Measurements from ENCODE around the gene LCN9. TPM values are rescaled to one million over a fixed set of nuclear protein-coding genes. Genes with fewer than 3 reads are reported as not detected.

LCN9 gene
- total and polyA plus RNA-seq, 2 experiments from 2014 or later: not detected

DNA sequence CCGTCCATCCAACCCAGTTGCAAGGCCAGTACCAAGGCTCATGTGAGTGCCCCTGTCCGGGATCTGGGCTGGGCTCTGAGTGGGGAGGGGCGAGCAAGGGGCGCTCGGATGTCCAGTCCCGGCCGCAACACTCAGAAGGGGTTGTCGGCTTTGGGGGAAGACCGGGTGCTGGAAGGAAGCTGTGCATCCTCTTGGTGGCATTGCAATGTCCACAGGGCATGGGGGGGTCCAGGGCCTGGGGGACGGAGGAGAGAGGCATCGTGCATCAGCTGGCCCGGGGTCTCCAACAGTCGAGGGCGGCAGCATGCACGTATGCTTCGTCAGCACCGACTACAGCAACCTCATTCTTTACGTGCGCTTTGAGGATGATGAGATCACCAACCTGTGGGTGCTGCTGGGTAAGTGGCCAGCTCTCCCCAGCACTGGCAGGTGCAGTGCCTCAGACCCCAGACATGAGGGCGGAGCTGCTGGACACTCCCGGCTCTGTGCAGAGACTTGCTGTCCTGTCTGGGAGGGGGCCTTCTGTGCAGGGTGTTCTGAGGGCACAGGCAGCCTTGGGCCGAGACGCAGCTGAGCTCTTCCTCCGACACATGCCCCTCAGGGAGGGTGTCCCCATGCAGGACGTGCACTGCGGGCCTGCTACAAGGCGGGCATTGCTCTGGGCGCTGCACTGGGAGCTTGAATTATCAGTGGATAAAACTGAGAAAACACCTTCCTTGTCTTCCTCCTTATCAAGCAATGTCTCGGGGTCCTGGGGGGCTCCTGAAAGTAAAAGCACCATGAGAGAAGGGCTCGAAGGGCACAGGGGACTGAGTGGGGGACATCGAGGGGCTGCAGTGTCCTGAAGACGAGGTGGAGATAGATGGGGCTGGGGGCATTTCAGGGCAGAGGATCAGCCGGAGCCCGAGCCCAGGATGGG, 46.2 kb upstream of the LCN9 start:
- ATAC-seq (no peak), DNase-seq (ENCODE audit: low spot score) (no peak)
- Mint-ChIP-seq H3K27ac (no peak overlapping the region), H3K9me3 (peaks cover 4% of the 10 kb centered on the region), H3K4me3 (no peak overlapping the region), H3K27me3 (ENCODE audit: insufficient read depth, low read depth, poor library complexity) (peaks cover 5% of the 10 kb centered on the region), H3K36me3 (ENCODE audit: low read depth) (peaks cover 3% of the 10 kb centered on the region; the same call in 2 of the 3 replicates), H3K4me1 (no peaks in the 10 kb centered on the region)
- Histone ChIP-seq H3K27me3 (ENCODE audit: insufficient read depth) (no peaks in the 10 kb centered on the region), H3K4me1 (ENCODE audit: insufficient read depth) (no peaks in the 10 kb centered on the region), H3K36me3 (ENCODE audit: insufficient read depth) (no peaks in the 10 kb centered on the region), H3K79me2 (replicated peaks; ENCODE audit: insufficient read depth) (no peaks in the 10 kb centered on the region), H3K4me3 (no peak overlapping the region), H3F3A (replicated peaks; ENCODE audit: low read depth) (no peaks in the 10 kb centered on the region), H3K9me2 (ENCODE audit: insufficient read depth) (no peaks in the 10 kb centered on the region), H2AFZ (no peak overlapping the region), H3K27ac (ENCODE audit: low read depth) (no peak overlapping the region), H3K4me2 (no peak overlapping the region), H4K20me1 (replicated peaks; ENCODE audit: insufficient read depth) (no peaks in the 10 kb centered on the region)
- TF ChIP-seq EZH2phosphoT487 (IDR thresholded peaks at IDR 0.05; ENCODE audit: unreplicated experiment): no peak
- no peak for TF ChIP-seq JUNB (IDR thresholded peaks at IDR 0.05; ENCODE audit: unreplicated experiment)
- no peak for TF ChIP-seq NANOG (IDR thresholded peaks at IDR 0.05; ENCODE audit: borderline replicate concordance)
- TF ChIP-seq ZNF462 (CRISPR knock-in tag; IDR thresholded peaks at IDR 0.05): no peak
- no peak for TF ChIP-seq CREB1 (CRISPR knock-in tag; IDR thresholded peaks at IDR 0.05; ENCODE audit: low read depth)
- no peak for TF ChIP-seq POLR2AphosphoS5 (IDR thresholded peaks at IDR 0.05; ENCODE audit: low read depth)
- no peak for TF ChIP-seq ETS1 (IDR thresholded peaks at IDR 0.05)
- no peak for TF ChIP-seq ZNF331 (CRISPR knock-in tag; IDR thresholded peaks at IDR 0.05; ENCODE audit: low read depth)
- TF ChIP-seq, protein P1, sequence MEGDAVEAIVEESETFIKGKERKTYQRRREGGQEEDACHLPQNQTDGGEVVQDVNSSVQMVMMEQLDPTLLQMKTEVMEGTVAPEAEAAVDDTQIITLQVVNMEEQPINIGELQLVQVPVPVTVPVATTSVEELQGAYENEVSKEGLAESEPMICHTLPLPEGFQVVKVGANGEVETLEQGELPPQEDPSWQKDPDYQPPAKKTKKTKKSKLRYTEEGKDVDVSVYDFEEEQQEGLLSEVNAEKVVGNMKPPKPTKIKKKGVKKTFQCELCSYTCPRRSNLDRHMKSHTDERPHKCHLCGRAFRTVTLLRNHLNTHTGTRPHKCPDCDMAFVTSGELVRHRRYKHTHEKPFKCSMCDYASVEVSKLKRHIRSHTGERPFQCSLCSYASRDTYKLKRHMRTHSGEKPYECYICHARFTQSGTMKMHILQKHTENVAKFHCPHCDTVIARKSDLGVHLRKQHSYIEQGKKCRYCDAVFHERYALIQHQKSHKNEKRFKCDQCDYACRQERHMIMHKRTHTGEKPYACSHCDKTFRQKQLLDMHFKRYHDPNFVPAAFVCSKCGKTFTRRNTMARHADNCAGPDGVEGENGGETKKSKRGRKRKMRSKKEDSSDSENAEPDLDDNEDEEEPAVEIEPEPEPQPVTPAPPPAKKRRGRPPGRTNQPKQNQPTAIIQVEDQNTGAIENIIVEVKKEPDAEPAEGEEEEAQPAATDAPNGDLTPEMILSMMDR (conservative IDR thresholded peaks at IDR 0.05; ENCODE audit: low read depth in 2 of 2): no peak
- TF ChIP-seq STAT1 (IDR thresholded peaks at IDR 0.05; ENCODE audit: unreplicated experiment): no peak
- no peak for TF ChIP-seq REST (IDR thresholded peaks at IDR 0.05; ENCODE audit: unreplicated experiment)
- TF ChIP-seq EZH2 (IDR thresholded peaks at IDR 0.05; ENCODE audit: low read depth, unreplicated experiment): no peak
- no peak for TF ChIP-seq ZNF114 (CRISPR knock-in tag; IDR thresholded peaks at IDR 0.05)
